GM19239 (cell line): ENCODE measurements around the gene PEAK3.

Experiments used
- DNase-seq: peaks from one replicate; pipeline ENCODE4 v3.0.0; 2011; ENCODE audit warnings: low spot score; ENCODE audit not compliant: insufficient read length
- FAIRE-seq: peaks from 2 replicates; lab custom pipeline; 2011; peaks lifted over from hg19 to GRCh38; lab: Jason Lieb, UNC

The PEAK3 gene

DNA sequence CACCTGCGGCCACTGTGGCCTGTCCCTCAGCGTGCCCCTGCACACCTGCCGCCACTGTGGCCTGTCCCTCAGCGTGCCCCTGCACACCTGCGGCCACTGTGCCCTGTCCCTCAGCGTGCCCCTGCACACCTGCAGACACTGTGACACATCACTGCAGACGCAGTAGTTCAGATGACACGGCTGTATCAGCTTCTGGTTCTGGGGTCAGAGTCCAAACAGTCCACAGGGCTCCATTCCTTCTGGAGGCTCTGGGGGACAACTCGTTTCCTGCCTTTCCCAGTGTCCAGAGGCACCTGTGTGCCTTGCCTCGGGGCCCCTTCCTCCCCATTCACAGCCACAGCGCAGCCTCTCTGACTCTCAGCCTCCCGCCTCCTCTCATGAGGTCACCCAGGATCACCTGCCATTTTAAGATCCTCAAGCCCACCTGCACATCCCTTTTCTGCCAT lies 39.9 kb downstream of the PEAK3 start:
- DNase-seq (no peak), FAIRE-seq (no peak)

DNA sequence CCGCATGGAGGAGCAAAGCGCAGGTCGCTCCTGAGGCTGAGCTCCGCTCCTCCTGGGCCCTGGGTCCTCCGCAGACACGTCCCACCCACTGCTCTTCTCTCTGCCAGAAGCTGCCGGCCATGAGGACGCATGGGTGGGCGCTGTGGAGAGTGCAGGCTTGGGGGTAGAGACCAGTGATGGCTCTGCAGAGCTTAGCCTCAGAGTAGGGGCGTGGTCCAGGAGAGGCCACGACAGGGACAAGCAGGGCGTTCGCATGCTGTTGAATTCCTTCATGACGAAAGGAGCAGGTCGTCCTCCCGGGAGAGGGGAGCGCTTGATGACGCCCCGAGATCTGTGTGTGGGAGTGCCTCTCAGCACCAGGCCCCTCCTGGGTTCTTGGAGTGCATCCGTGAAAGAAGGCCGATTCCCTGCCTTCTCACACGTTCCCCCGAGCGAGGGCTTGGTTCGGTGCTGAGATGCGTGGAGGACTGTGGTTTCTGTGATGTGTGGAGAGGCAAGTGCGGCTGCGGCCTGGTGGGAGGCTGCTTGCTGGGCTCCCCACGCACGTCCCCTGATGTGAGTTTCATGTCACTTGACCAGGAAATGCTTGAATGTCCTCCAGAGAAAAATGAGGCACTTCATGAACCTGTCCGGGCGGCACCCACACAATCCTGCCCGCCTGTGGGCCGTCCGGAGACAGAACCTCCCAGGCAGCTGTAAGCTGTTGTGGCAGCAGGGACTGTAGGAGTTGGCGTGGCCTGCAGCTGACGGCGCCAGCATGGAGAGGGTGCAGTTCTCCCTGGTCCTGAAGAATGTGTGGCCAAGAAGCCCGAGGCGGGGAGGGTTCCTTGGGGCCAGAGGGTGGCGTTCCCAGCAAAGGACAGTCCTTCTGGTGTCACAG lies 40.9 kb downstream of the PEAK3 start:
- no peak for FAIRE-seq

DNA sequence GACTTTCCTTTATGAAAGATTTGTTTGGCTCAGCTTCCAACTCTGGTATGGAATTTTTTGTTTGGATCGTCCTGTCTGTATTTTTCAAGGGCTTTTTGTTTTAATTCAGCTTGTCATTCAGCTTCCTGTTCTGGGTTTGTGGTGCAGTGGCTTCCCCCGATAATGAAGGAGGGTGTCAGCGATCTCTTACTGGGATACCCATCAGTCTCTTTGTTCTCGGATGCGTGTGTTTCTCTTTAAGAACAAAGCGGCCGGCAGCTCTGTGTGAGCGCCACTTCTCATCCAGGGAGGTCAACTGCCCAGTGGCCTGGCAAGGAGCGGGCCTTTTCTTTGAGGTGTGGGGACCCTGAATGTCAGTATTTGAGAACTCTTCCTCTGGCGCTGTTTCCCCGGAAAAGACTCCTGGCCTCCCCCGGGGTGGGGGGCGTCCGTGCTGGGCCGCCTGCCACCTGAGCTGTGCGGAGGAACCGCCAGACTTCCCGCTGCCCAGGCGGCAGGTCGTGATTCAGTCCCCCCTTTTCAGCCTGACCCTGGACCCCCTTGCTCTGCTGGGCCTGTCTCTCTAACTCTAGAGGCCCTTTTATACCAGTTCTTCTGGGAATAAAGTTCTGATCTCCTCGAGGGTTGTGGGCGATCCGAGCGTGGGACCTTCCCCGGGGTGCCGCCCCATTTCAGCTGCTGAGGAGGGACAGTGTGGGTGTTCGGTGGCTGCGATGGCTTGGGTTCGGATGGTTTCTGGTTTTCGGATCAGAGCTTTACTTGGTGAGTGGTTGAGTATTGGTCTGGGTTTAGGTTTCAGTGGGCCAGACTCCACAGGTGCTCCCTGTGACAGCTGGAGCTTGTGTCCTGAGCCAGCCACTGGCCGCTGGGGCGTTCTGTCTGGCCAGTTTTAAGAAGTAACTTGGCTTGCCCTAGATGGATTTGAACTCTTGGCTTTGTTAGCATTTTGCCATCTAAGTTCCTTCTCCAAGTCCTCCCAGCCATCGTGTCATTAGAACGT lies 41.9 kb downstream of the PEAK3 start:
- FAIRE-seq: peak; percentile 4
- DNase-seq: no peak

More for the DNA sequence above, 40.9 kb downstream of the PEAK3 start:
- DNase-seq: no peak

DNA sequence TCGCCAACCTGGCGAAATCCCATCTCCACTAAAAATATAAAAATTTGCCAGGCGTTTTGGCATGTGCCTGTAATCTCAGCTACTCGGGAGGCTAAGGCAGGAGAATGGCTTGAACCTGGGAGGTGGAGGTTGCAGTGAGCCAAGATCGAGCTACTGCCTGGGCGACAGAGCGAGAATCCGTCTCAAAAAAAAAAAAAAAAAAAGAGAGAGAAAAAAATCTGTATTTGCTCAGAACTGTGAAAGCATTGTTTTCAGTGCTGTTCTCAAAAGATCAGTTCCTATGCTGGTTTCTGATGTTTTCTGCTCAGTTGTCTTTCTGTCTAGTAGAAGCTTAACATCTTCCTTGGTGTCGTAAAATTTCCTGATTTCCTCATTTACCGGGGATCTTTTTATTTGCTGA lies 42.8 kb downstream of the PEAK3 start:
- no peak for DNase-seq

DNA sequence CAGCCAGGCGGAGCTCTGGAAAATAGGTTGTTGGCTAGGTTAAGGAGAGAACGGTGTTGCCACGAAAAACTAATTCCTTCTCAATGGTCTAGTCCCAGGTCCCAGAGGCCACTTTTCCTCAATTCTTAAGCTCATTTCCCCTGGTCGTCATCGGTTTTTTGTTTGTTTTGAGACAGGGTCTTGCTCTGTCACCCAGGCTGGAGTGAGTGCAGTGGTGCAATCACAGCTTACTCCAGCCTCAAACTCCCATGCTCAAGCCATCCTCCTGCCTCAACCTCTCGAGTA lies 44.2 kb downstream of the PEAK3 start:
- no peak for FAIRE-seq
- DNase-seq: no peak

More for the DNA sequence above, 42.8 kb downstream of the PEAK3 start:
- no peak for FAIRE-seq

DNA sequence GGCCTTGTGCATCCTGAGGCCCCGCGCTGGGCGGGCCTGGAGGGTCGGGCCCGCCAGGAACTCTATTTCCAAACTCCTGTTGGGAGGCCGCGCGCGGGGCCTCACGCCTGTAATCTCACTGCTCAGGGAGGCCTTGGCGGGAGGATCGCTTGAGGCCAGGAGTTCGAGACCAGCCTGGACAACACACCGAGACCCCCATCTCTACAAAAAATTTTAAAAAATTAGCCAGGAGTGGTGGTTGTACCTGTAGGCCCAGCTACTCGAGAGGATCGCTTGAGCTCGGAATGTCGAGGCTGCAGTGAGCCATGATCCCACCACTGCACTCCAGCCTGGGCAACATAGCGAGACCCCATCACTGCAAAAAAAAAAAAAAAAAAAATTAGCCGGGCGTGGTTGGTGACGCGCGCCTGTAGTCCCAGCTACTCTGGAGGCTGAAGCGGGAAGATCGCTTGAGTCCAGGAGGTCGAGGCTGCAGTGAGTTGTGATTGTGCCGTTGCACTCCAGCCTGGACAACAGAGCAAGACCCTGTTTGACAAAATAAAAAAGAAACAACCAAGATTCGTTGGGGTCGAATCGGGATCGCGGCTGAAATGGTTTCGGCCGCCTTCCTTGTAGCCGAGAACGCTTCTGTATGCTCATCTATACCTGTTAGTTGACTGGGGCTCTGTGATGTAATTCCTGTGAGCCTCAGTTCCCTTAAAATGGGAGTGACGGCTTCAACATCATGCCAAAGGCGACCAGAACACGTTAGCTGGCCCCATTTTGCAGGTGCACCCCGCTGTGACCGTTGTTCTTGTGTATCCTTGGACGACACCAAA lies 44.7 kb downstream of the PEAK3 start:
- DNase-seq: no peak
- FAIRE-seq: no peak

DNA sequence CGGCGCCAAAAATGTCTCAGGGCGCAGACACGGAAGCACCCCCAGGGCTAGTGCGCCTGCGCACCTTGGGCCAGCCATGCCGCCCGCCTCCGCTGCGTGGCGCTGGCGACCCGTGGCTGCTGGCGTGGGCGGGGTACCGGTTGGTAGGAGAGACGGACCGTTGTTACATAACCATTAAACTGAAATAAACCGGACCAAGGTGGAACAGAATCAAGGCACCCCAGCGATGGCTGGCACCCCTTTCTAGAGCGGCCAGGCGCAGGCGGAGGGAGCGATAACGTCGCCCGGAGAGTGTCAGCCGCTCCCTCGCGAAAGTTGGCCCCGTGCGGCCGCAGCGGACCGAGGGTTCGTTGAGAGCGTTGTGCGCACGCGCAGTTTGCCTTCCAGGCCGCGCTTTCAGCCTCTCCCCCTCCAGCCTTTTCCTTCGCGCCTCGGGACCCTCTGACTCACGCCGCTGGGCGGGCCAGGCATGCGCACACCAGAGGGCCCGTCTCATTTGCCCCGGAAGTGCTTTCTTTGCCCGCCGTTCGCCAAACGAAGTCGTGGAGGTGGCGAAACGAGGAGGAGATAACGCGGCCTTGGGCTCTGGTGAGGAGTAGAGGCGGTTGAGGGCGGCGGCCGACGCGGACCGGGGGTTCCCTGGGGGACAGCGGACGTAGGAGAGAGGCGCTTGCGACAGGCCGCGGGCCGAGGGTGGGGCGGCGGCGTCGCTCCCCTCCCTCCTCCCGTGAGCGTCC lies 45.5 kb downstream of the PEAK3 start, which contains the start of the genes PLEKHJ1 and SF3A2:
TSS of gene PLEKHJ1 (minus strand) at position 16 of the 737 bp plus-strand sequence. CDS start 81 bp downstream, outside the sequence.
TSS of gene SF3A2 (plus strand) at position 511 of the 737 bp plus-strand sequence. CDS start 6,595 bp downstream, outside the sequence.
- DNase-seq (peak; percentile 99), FAIRE-seq (peak; percentile 95)

DNA sequence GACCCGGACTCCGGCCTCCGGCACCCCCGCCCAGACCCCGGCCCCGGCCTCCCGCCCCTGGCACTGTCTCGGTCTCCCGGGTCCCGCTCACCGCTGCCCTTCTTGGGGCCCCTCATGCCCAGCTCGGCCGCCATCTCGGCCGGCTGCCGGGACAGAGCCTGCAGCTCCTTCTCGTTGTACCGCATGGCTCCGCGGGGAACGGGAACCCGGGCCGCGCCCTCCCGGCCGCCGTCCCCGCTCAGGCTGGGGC lies 46.0 kb downstream of the PEAK3 start:
- FAIRE-seq (no peak), DNase-seq (no peak)

DNA sequence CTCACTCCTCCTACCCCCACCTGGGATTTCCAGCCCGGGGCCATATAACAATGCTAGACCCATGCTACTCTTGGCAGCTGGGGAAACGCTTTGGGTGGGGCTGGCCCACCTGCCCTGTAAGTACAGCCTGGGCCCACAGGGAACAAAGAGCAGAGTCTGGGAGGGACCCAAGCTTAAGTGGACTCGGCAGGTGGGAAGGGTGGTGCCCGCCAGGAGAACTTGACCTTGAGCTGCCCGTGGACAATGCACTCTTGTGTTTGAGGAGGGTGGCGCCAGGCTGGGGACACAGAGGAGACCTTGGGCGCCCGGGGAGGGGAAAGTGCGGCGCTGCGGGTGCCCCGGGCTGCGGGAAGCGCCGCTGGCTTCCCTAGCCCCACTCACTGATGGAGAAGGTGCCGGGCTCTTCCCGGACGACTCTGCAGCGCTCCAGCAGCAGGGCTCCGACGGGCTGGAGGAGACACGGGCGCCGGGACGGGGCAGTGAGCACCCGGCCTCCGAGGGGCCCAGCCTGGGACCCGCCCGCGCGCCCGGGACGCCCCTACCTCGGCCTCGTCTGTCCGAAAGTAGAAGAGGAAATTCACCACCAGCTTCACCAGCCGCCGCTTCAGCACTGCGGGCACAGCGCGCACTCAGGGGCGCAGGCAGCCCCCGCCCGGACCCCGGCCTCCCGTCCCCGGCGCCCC lies 46.5 kb downstream of the PEAK3 start:
- DNase-seq (no peak), FAIRE-seq (peak; percentile 47)

DNA sequence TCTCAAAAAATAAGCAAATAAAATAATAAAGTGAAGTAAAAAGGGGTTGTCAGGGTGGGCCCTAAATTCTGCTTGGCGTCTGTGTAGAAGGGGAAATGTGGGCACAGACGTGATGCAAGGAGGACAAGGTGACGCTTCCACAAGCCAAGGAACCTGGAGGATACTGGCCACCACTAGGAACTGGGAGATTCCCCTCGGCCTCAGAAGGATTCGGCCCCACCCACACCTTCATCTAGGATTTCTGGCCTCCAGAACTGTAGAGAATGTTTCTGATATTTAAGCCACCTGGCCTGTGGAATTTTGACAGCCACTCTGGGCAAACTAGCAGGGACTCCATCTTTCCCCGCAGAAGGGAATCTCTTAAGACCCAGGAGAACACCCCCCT lies 47.0 kb downstream of the PEAK3 start:
- no peak for FAIRE-seq

DNA sequence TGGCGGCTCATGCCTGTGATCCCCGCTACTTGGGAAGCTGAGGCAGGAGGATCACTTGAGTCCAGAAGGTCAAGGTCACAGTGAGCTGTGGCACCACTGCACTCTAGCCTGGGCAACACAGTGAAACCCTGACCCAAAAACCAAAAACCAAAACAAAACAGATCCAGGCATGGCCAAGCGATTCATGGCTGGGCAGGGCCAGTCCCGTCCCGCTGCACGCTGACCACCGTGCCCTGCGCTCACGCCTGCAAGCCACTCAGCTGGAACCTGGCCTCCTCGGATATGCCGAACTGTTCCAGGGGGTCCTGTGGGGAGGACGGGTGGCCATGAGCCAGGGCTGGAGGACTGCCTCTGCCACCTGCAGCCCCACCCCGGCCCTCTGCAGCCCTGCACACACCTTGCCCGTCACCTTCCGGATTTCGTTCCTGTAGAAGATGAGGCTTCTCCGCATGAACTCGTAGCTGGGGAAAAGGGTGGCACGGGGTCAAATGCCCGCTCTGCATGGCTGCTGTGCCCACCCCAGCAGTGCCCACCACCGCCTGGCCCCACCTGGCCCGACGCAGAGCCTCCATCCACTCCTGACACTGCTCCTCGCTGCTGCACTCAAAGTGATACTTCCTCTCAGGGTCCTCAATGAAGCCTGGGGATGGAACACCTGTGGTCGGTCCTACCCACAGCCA lies 48.2 kb downstream of the PEAK3 start:
- no peak for FAIRE-seq

More for the DNA sequence above, 47.0 kb downstream of the PEAK3 start:
- DNase-seq: no peak

DNA sequence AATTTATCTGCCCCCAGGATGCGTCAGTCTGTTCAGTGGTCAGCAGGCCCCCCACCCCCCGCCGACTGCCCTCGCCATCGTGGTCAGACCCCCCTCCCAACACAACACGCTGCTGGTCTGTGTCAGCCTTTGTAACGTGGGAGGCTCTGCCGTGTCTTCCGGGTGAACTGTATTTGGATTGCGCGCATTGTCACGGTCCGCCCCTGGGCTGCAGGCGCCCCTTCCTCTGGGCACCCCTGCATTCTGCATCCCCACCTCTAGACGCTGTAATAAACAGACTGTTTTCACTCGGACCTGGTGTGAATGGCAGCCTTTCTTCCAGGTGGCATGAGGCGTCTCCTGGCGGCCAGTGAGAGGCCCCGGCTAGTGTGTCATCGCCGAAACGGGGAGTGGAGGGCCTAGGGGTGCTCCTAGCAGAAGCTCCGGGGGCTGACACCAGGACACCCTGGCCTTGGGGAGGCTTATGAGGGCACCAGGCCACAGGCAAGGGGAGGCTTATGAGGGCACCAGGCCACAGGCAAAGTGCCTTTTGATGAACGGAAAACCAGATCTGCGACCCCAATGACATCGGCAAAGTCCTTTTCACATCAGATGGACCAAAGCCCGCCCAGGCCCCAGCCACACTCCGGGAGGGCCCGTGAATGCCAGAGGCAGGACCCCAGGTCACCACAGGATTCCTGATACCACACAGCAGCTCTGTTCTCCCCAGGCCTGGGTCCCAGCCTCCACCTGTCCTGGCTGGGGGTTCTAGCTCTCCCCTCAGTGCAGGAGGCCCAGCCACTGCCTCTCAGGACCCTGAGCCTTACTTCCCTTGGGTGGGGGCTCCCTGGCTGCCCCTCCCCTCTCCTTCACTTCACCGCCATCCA lies 49.5 kb downstream of the PEAK3 start:
- FAIRE-seq: no peak

More for the DNA sequence above, 48.2 kb downstream of the PEAK3 start:
- no peak for DNase-seq

DNA sequence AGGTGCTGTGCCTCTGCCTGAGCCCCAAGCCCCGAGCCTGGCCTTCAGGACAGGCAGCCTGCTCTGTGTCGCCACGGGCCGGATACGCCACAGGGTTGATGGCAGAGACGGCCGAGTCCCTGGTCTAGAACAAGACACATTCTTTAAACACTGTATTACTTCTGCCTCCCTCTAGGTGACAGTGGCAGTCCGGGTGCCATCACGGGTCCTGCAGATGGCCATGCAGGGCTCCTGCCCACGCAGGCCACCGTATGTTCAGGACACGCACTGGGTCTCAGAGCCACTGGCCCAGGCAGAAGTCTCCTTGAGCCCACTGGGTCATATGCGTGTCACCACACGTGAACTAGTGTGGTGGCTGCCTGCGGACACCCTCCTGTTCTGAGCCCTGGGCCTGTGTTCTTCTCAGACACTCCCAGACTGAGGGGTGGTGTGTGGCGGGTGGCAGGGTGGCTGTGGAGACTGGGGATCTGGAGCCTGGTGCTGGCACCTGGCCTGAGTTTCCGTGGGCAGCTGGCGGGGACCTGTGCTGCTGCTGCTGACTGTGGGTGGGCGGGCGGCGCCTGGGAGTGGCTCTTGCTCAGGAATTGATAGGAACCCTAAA lies 50.3 kb downstream of the PEAK3 start:
- FAIRE-seq (no peak), DNase-seq (no peak)

More for the DNA sequence above, 49.5 kb downstream of the PEAK3 start:
- DNase-seq: no peak

DNA sequence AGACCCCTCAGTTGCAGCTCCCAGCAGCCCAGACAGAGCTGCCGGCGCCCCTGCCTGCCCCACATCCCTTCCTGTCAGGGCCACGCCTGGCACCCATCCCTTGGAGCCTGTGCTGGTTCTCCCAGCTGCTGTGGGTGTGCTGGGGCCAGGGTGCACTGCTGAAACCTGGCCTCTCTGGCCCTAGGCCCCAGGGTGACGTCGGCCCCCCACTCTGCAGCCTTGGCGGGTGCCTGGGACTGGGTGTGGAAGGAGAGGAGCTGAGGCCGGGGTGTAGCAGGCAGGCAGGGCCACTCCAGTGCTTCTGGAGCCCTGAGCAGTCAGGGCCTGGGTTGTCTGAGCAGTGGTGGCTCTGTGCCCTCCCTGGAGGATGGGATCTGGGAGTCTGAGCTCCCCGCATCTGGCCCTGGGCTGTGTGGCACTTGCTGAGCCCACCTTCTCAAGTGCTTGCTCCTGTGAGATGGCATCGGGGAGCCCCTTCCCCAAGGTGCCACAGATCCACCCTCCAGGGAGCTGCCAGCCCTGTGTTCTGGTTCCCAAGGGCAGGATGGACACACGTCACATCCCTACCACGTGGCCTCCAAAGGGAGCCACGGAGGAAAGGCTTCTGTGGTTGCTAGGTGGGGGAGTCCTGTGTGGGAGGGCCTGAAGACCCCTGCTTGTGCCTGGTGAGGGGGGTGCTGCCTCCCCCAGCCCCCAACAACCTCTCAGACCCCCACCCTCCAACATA lies 51.0 kb downstream of the PEAK3 start:
- no peak for FAIRE-seq
- DNase-seq: no peak

DNA sequence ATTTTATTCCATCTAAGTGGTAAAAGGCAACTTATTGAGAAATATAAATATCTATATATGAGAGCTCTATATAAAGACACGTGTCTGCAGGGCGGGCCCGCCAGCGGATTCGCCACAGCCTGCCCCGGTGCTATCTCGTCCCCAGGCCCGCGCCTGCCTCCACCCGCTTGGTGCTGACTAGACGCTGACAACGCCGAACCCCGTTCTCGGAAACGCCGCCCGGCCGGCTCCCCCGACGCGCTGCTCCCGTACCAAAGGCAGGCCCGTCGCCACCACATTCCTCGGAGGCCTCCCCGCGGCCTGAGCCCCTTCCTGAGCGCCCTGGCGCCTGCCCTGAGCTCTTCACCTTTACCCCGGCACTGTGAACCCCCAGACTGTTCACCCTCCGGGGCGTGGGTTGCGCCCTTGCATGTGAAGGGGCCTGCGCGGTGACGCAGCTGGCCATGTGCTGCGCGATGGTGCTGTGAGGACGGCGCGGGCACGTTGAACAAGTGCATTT lies 51.9 kb downstream of the PEAK3 start:
- FAIRE-seq: no peak
- no peak for DNase-seq
